Testis (tissue), 3 donors: ENCODE results near the gene SH3GL3. TPM values are rescaled to one million over a fixed set of nuclear protein-coding genes. Genes with fewer than 3 reads are reported as not detected.

Experiments used
- DNase-seq: peaks from one replicate; pipeline ENCODE4 v3.0.0-alpha.2; 2019
- H3K27ac ChIP-seq, 2 donors: fragments of 200-600 bp; sonication (generic); one replicate each; pipeline ENCODE4 v1.5.1; 2019
- H3K27me3 ChIP-seq: fragments of 200-600 bp; sonication (generic); one replicate; pipeline ENCODE4 v1.5.1; 2019
- H3K36me3 ChIP-seq: fragments of 200-600 bp; sonication (generic); one replicate; pipeline ENCODE4 v1.5.1; 2017; ENCODE audit warnings: low read depth; ENCODE audit errors: missing control alignments
- H3K4me1 ChIP-seq: fragments of 200-600 bp; sonication (generic); one replicate; pipeline ENCODE4 v1.5.1; 2019
- H3K4me3 ChIP-seq, 2 donors: fragments of 200-600 bp; sonication (generic); one replicate each; pipeline ENCODE4 v1.5.1; 2017 to 2019
- H3K9me3 ChIP-seq: fragments of 200-600 bp; sonication (generic); one replicate; pipeline ENCODE4 v1.5.1; 2017
- CTCF ChIP-seq, 3 experiments: fragments of 450-650 bp in 2 of 3; fragments of 200-600 bp in 1 of 3; sonication (generic) in 1 of 3; IDR thresholded peaks; one replicate each; pipeline ENCODE4 v1.5.1; 2016 to 2019; ENCODE audit warnings: antibody characterized with exemption in 3 of 3, mild to moderate bottlenecking in 2 of 3, moderate library complexity in 1 of 3
- POLR2A ChIP-seq: fragments of 450-650 bp; IDR thresholded peaks from one replicate; pipeline ENCODE4 v1.6.1; 2017; ENCODE audit warnings: antibody characterized with exemption, mild to moderate bottlenecking, moderate library complexity
- WGBS, 2 donors: methylation state at CpG; one replicate each; pipeline ENCODE4 v1.1.5; 2018; 5-methylcytosine and 5-hydroxymethylcytosine counted together
- intact Hi-C: fragments of 100-400 bp; cut with DNase I; formaldehyde crosslinking; loops from one replicate; pipeline ENCODE4 v1.15.1; 2023; ENCODE audit warnings: low total_unique reads
- polyA plus RNA-seq: library from polyadenylated mRNA; stranded (reverse); fragments of 350-450 nt; fragmentation: Illumina TruSeq; extraction: RNeasy Lipid Tissue Mini Kit (QIAGEN cat#74804); gene quantifications from one replicate; pipeline ENCODE4 v1.2.3, GENCODE V29; 2014; ENCODE audit warnings: low read depth, low replicate concordance; ENCODE audit not compliant: insufficient read depth
- total RNA-seq, 2 donors: library from RNA; depleted of rRNA; stranded (reverse); fragments of >200 nt; gene quantifications; one replicate each; pipeline ENCODE4 v1.2.3, GENCODE V29; 2016

SH3GL3 gene
- total and polyA plus RNA-seq, 3 donors from 2014 or later, result 36.3 to 135 (median 112) TPM

- no peak overlapping the region for H3K4me3 ChIP-seq
- 80 to 81% methylated on average over 7 of the region's 7 CpGs for whole genome bisulfite sequencing, 2 donors
- intact Hi-C loops, result no loop called here
- H3K4me1 ChIP-seq, result no peaks in the 10 kb centered on the region
- H3K36me3 ChIP-seq, result no peaks in the 10 kb centered on the region
- no peak overlapping the region for H3K27ac ChIP-seq
- no peaks in the 10 kb centered on the region for H3K27me3 ChIP-seq
- no peak for TF ChIP-seq POLR2A
- TF ChIP-seq CTCF (IDR thresholded peaks at IDR 0.05), result no peak
- DNase-seq, result no peak
- H3K9me3 ChIP-seq, result no peaks in the 10 kb centered on the region
These were observed 34.0 kb upstream of the SH3GL3 start for GRCh38 chr15:83413054-83413719.

GRCh38 chr15:83422081-83422480, 25.1 kb upstream of the SH3GL3 start:
- 65 to 67% methylated on average over 4 of the region's 4 CpGs for WGBS, 2 donors
- Histone ChIP-seq H3K27me3 (no peaks in the 10 kb centered on the region), H3K9me3 (no peaks in the 10 kb centered on the region), H3K36me3 (no peaks in the 10 kb centered on the region), H3K4me1 (no peaks in the 10 kb centered on the region), H3K27ac (no peak overlapping the region), H3K4me3 (no peak overlapping the region)
- TF ChIP-seq POLR2A (no peak), CTCF (IDR thresholded peaks at IDR 0.05) (no peak)
- DNase-seq, result no peak
- intact Hi-C loops, result no loop called here

- intact Hi-C loops, result no loop called here
- no peak overlapping the region for H3K4me3 ChIP-seq
These were observed 24.6 kb upstream of the SH3GL3 start for GRCh38 chr15:83422541-83422940.

GRCh38 chr15:83424101-83424500, 23.0 kb upstream of the SH3GL3 start:
- Histone ChIP-seq H3K27me3 (no peaks in the 10 kb centered on the region), H3K36me3 (no peaks in the 10 kb centered on the region), H3K27ac (no peak overlapping the region), H3K4me1 (no peaks in the 10 kb centered on the region), H3K9me3 (no peaks in the 10 kb centered on the region), H3K4me3 (no peak overlapping the region)
- no peak for DNase-seq
- WGBS, 2 donors, result 92 to 93% methylated on average over 6 of the region's 6 CpGs
- intact Hi-C loops, result no loop called here
- TF ChIP-seq POLR2A, result no peak
- no peak for TF ChIP-seq CTCF (IDR thresholded peaks at IDR 0.05)

More at GRCh38 chr15:83422541-83422940, 24.6 kb upstream of the SH3GL3 start:
- Histone ChIP-seq H3K9me3 (no peaks in the 10 kb centered on the region), H3K27me3 (no peaks in the 10 kb centered on the region), H3K36me3 (no peaks in the 10 kb centered on the region), H3K27ac (no peak overlapping the region), H3K4me1 (no peaks in the 10 kb centered on the region)
- DNase-seq, result no peak
- TF ChIP-seq CTCF (IDR thresholded peaks at IDR 0.05) (no peak), POLR2A (no peak)
- 64 to 90% methylated on average over 2 of the region's 2 CpGs for WGBS, 2 donors

GRCh38 chr15:83430441-83430840, 16.7 kb upstream of the SH3GL3 start:
- no peaks in the 10 kb centered on the region for H3K36me3 ChIP-seq
- no peaks in the 10 kb centered on the region for H3K4me1 ChIP-seq
- intact Hi-C loops, result no loop called here
- no peak overlapping the region for H3K27ac ChIP-seq
- no peak overlapping the region for H3K4me3 ChIP-seq
- H3K9me3 ChIP-seq, result no peaks in the 10 kb centered on the region
- no peak for DNase-seq
- no peaks in the 10 kb centered on the region for H3K27me3 ChIP-seq
- no peak for TF ChIP-seq CTCF (IDR thresholded peaks at IDR 0.05)
- no peak for TF ChIP-seq POLR2A
- WGBS, 2 donors, result 66 to 77% methylated on average over 3 of the region's 3 CpGs
